Measurements from ENCODE around the gene SHOC2.
"Not testable (repeated sequence)": the region's sequence is repeated elsewhere in the genome, so short reads cannot be mapped to it uniquely, and the experiment has no call there.

The SHOC2 gene

GRCh38 chr10:110901954-110902819, 17.2 kb upstream of the SHOC2 start:
- peak; percentile 44 for DNase-seq

- no peak for DNase-seq
These were observed 15.8 kb upstream of the SHOC2 start for GRCh38 chr10:110903280-110904278.

- no peak for DNase-seq
These were observed 9.3 kb upstream of the SHOC2 start for GRCh38 chr10:110910138-110910537.

- peak; percentile 18 for DNase-seq
These were observed 7.0 kb upstream of the SHOC2 start for GRCh38 chr10:110912374-110912773.

GRCh38 chr10:110914431-110914830, 5.0 kb upstream of the SHOC2 start:
- DNase-seq = no peak

GRCh38 chr10:110915035-110915434, 4.4 kb upstream of the SHOC2 start:
- DNase-seq = no peak

GRCh38 chr10:110915600-110915999, 3.8 kb upstream of the SHOC2 start:
- not testable (repeated sequence) for DNase-seq

GRCh38 chr10:110916554-110917346, 2.7 kb upstream of the SHOC2 start:
- DNase-seq = no peak

- DNase-seq = peak; percentile 97
These were observed 1.1 kb upstream of the SHOC2 start for GRCh38 chr10:110918269-110918642.

- DNase-seq = peak; percentile 100
These were observed 608 bp upstream of the SHOC2 start, which contains the start of gene BBIP1 for GRCh38 chr10:110918643-110919348. Gene BBIP1 (minus strand): TSS chr10:110919180. CDS start chr10:110918157, 1,023 bp downstream.

GRCh38 chr10:110919971-110920881, 822 bp downstream of the SHOC2 start:
- DNase-seq = peak; percentile 43

GRCh38 chr10:110923856-110924493, 4.6 kb downstream of the SHOC2 start:
- DNase-seq = no peak

GRCh38 chr10:110927461-110927860, 8.1 kb downstream of the SHOC2 start:
- no peak for DNase-seq

GRCh38 chr10:110931769-110932381, 12.5 kb downstream of the SHOC2 start:
- DNase-seq = no peak

GRCh38 chr10:110932505-110933180, 13.2 kb downstream of the SHOC2 start:
- no peak for DNase-seq

GRCh38 chr10:110936757-110937156, 17.4 kb downstream of the SHOC2 start:
- DNase-seq = no peak

- DNase-seq = no peak
These were observed 20.0 kb downstream of the SHOC2 start for GRCh38 chr10:110939419-110939818.

- no peak for DNase-seq
These were observed 25.5 kb downstream of the SHOC2 start for GRCh38 chr10:110944792-110945396.

GRCh38 chr10:110946496-110946895, 27.1 kb downstream of the SHOC2 start:
- DNase-seq = no peak
